NCI-H2081 treated with DMSO at 0.1 percent for 48 hours (cell line): ENCODE measurements around the gene SUGCT.
"Not testable (repeated sequence)": the region's sequence is repeated elsewhere in the genome, so short reads cannot be mapped to it uniquely, and the experiment has no call there.

Experiments
- DNase-seq: peaks from one replicate; lab custom pipeline; 2025; lab: John Stamatoyannopoulos, UW

SUGCT gene

GRCh38 chr7:40580776-40581175 is 446.0 kb downstream of the SUGCT start:
- no peak for DNase-seq

- DNase-seq, result no peak
Measured at GRCh38 chr7:40582539-40582938, 447.7 kb downstream of the SUGCT start.

- DNase-seq, result no peak
Measured at GRCh38 chr7:40583667-40584444, 449.1 kb downstream of the SUGCT start.

- no peak for DNase-seq
Measured at GRCh38 chr7:40584667-40585433, 450.0 kb downstream of the SUGCT start.

GRCh38 chr7:40586197-40586596 is 451.4 kb downstream of the SUGCT start:
- no peak for DNase-seq

- DNase-seq, result no peak
Measured at GRCh38 chr7:40587419-40587818, 452.6 kb downstream of the SUGCT start.

GRCh38 chr7:40595129-40595528 is 460.3 kb downstream of the SUGCT start:
- no peak for DNase-seq

GRCh38 chr7:40595832-40596231 is 461.0 kb downstream of the SUGCT start:
- no peak for DNase-seq

GRCh38 chr7:40597517-40597916 is 462.7 kb downstream of the SUGCT start:
- DNase-seq, result no peak

- no peak for DNase-seq
Measured at GRCh38 chr7:40598915-40599314, 464.1 kb downstream of the SUGCT start.

GRCh38 chr7:40599836-40600235 is 465.0 kb downstream of the SUGCT start:
- DNase-seq, result no peak

- DNase-seq, result not testable (repeated sequence)
Measured at GRCh38 chr7:40602351-40602750, 467.5 kb downstream of the SUGCT start.

- no peak for DNase-seq
Measured at GRCh38 chr7:40604601-40605438, 470.0 kb downstream of the SUGCT start.

- DNase-seq, result no peak
Measured at GRCh38 chr7:40608321-40609075, 473.7 kb downstream of the SUGCT start.

GRCh38 chr7:40610461-40610860 is 475.7 kb downstream of the SUGCT start:
- DNase-seq, result no peak

- DNase-seq, result no peak
Measured at GRCh38 chr7:40611095-40611871, 476.5 kb downstream of the SUGCT start.

- no peak for DNase-seq
Measured at GRCh38 chr7:40612298-40612697, 477.5 kb downstream of the SUGCT start.

- no peak for DNase-seq
Measured at GRCh38 chr7:40619647-40620046, 484.8 kb downstream of the SUGCT start.

GRCh38 chr7:40621592-40621998 is 486.8 kb downstream of the SUGCT start:
- DNase-seq, result no peak

- DNase-seq, result no peak
Measured at GRCh38 chr7:40622941-40623501, 488.2 kb downstream of the SUGCT start.

GRCh38 chr7:40623863-40624262 is 489.1 kb downstream of the SUGCT start:
- no peak for DNase-seq
